ENCODE results near the gene EPAS1.

EPAS1 gene

GRCh38 chr2:46410273-46411244 lies 113.4 kb downstream of the EPAS1 start:
- no peak for DNase-seq (ENCODE audit: low spot score)

- no peak for DNase-seq (ENCODE audit: low spot score)
Observed at GRCh38 chr2:46411245-46411641, 114.0 kb downstream of the EPAS1 start.

GRCh38 chr2:46411985-46412384 lies 114.8 kb downstream of the EPAS1 start:
- DNase-seq (ENCODE audit: low spot score): no peak

GRCh38 chr2:46413111-46413510 lies 115.9 kb downstream of the EPAS1 start:
- no peak for DNase-seq (ENCODE audit: low spot score)

GRCh38 chr2:46413631-46414030 lies 116.4 kb downstream of the EPAS1 start:
- DNase-seq (ENCODE audit: low spot score): no peak

GRCh38 chr2:46414701-46415100 lies 117.5 kb downstream of the EPAS1 start:
- no peak for DNase-seq (ENCODE audit: low spot score)

- DNase-seq (ENCODE audit: low spot score): no peak
Observed at GRCh38 chr2:46416280-46416679, 119.1 kb downstream of the EPAS1 start.

- DNase-seq (ENCODE audit: low spot score): no peak
Observed at GRCh38 chr2:46416739-46417403, 119.7 kb downstream of the EPAS1 start.

GRCh38 chr2:46420945-46421344 lies 123.7 kb downstream of the EPAS1 start:
- no peak for DNase-seq (ENCODE audit: low spot score)

GRCh38 chr2:46421361-46421760 lies 124.2 kb downstream of the EPAS1 start:
- no peak for DNase-seq (ENCODE audit: low spot score)

- DNase-seq (ENCODE audit: low spot score): no peak
Observed at GRCh38 chr2:46422717-46423394, 125.6 kb downstream of the EPAS1 start.

GRCh38 chr2:46424937-46425336 lies 127.7 kb downstream of the EPAS1 start:
- no peak for DNase-seq (ENCODE audit: low spot score)

- DNase-seq (ENCODE audit: low spot score): no peak
Observed at GRCh38 chr2:46428911-46429436, 131.8 kb downstream of the EPAS1 start.

- no peak for DNase-seq (ENCODE audit: low spot score)
Observed at GRCh38 chr2:46430413-46430812, 133.2 kb downstream of the EPAS1 start.

GRCh38 chr2:46430992-46431391 lies 133.8 kb downstream of the EPAS1 start:
- no peak for DNase-seq (ENCODE audit: low spot score)

GRCh38 chr2:46431481-46432235 lies 134.5 kb downstream of the EPAS1 start:
- peak; percentile 51 for DNase-seq (ENCODE audit: low spot score)

GRCh38 chr2:46434851-46435273 lies 137.7 kb downstream of the EPAS1 start:
- peak; percentile 84 for DNase-seq (ENCODE audit: low spot score)

- no peak for DNase-seq (ENCODE audit: low spot score)
Observed at GRCh38 chr2:46435353-46435752, 138.1 kb downstream of the EPAS1 start.

- DNase-seq (ENCODE audit: low spot score): no peak
Observed at GRCh38 chr2:46435796-46436360, 138.7 kb downstream of the EPAS1 start.
